Stomach (tissue), 9 donors: ENCODE data around the gene ZNF460. TPM values are rescaled to one million over a fixed set of nuclear protein-coding genes. Genes with fewer than 3 reads are reported as not detected.
A peak's percentile ranks its signal among the peaks of the same experiment; 100 is the strongest.
"Not testable (repeated sequence)": the region's sequence is repeated elsewhere in the genome, so short reads cannot be mapped to it uniquely, and the experiment has no call there.

ENCODE experiments used
- DNase-seq, 2 donors: peaks; one replicate each; pipeline versions ENCODE4 v3.0.0 to v3.0.0-alpha.2; 2013 to 2019
- H3K27ac ChIP-seq, 5 donors: fragments of 200-600 bp in 4 of 5; sonication (generic) in 4 of 5; one replicate each; pipeline ENCODE4 v1.5.1; 2013 to 2019; ENCODE audit warnings: mild to moderate bottlenecking in 1 of 5, moderate library complexity in 1 of 5
- H3K27me3 ChIP-seq, 3 donors: fragments of 200-600 bp; sonication (generic); one replicate each; pipeline ENCODE4 v1.5.1; 2017 to 2019; ENCODE audit warnings: mixed run types in 1 of 3
- H3K36me3 ChIP-seq, 4 donors: fragments of 200-600 bp; sonication (generic); 1 replicate in 3 of 4; 2 replicates in 1 of 4; pipeline ENCODE4 v1.5.1; 2016 to 2019
- H3K4me1 ChIP-seq, 4 donors: fragments of 200-600 bp; sonication (generic); one replicate each; pipeline ENCODE4 v1.5.1; 2016 to 2019
- H3K4me3 ChIP-seq, 4 donors: fragments of 200-600 bp; sonication (generic) in 3 of 4; one replicate each; pipeline ENCODE4 v1.5.1; 2016 to 2019; ENCODE audit warnings: mild to moderate bottlenecking in 1 of 4
- H3K9me3 ChIP-seq, 4 donors: fragments of 200-600 bp; sonication (generic); one replicate each; pipeline ENCODE4 v1.5.1; 2016 to 2019
- CTCF ChIP-seq, 7 experiments: fragments of 450-650 bp in 4 of 7; fragments of 200-600 bp in 3 of 7; sonication (generic) in 3 of 7; IDR thresholded peaks; one replicate each; pipeline ENCODE4 v1.5.1; 2016 to 2019; ENCODE audit warnings: antibody characterized with exemption in 7 of 7, control low read depth in 2 of 7, mild to moderate bottlenecking in 1 of 7
- EP300 ChIP-seq: sonication (generic); formaldehyde crosslinking; IDR thresholded peaks from one replicate; pipeline ENCODE4 v1.6.1; 2017; ENCODE audit warnings: antibody characterized with exemption
- POLR2A ChIP-seq, 4 donors: fragments of 450-650 bp; IDR thresholded peaks; one replicate each; pipeline ENCODE4 v1.6.1; 2016; ENCODE audit warnings: antibody characterized with exemption in 4 of 4, control low read depth in 2 of 4, mild to moderate bottlenecking in 1 of 4, moderate library complexity in 1 of 4
- POLR2AphosphoS5 ChIP-seq, 3 donors: sonication (generic); formaldehyde crosslinking; IDR thresholded peaks; one replicate each; pipeline ENCODE4 v1.6.1; 2016; ENCODE audit warnings: antibody characterized with exemption in 3 of 3
- WGBS, 5 donors: extraction: QIAGEN DNeasy Blood & Tissue Kit in 3 of 5; methylation state at CpG; one replicate each; pipeline versions ENCODE4 v1.1.5 to v1.1.7; 2013 to 2018; 5-methylcytosine and 5-hydroxymethylcytosine counted together
- intact Hi-C: fragments of 100-400 bp; cut with DNase I; formaldehyde crosslinking; loops from one replicate; pipeline ENCODE4 v1.15.1; 2023; ENCODE audit warnings: low total_unique reads
- polyA plus RNA-seq, 3 donors: library from polyadenylated mRNA; stranded (reverse); fragments of 200-250 nt; gene quantifications; one replicate each; pipeline ENCODE4 v1.2.3, GENCODE V29; 2013
- total RNA-seq, 5 donors: library from RNA; depleted of rRNA; stranded (reverse); fragments of >200 nt; gene quantifications; one replicate each; pipeline versions ENCODE4 v1.1.0 to v1.2.3, GENCODE V29; 2014 to 2016
- donor health status: healthy with polysubstance abuse.
- donor health status: Bipolar disorder and iron deficiency.
- donor health status: healthy.

The ZNF460 gene
- total and polyA plus RNA-seq, 8 donors = 0.25 to 140 (median 48.6) TPM

GRCh38 chr19:57273014-57273413, 7.3 kb upstream of the ZNF460 start:
- no peak for TF ChIP-seq POLR2A (IDR thresholded peaks at IDR 0.05)
- no peak for TF ChIP-seq EP300
- TF ChIP-seq CTCF (IDR thresholded peaks at IDR 0.05) = no peak
- no peak for TF ChIP-seq POLR2AphosphoS5 (IDR thresholded peaks at IDR 0.05)
- no peak for DNase-seq
- no peak overlapping the region for H3K4me3 ChIP-seq
- peaks cover 0 to 42% (median 28%) of the 10 kb centered on the region in 4 donors for H3K36me3 ChIP-seq
- no peaks in the 10 kb centered on the region for H3K27me3 ChIP-seq
- no peaks in the 10 kb centered on the region for H3K9me3 ChIP-seq
- no peak overlapping the region for H3K27ac ChIP-seq
- intact Hi-C loops = no loop called here
- H3K4me1 ChIP-seq = no peaks in the 10 kb centered on the region
- WGBS, 5 donors = 21 to 97% (median 87%) methylated on average over 1 of the region's 1 CpG

GRCh38 chr19:57276430-57276829, 3.9 kb upstream of the ZNF460 start:
- Histone ChIP-seq H3K27ac (no peak overlapping the region), H3K4me3 (no peak overlapping the region), H3K4me1 (peaks cover 2 to 20% (median 9%) of the 10 kb centered on the region in 4 donors), H3K27me3 (no peaks in the 10 kb centered on the region), H3K36me3 (peaks cover 0 to 32% (median 16%) of the 10 kb centered on the region in 4 donors), H3K9me3 (no peaks in the 10 kb centered on the region)
- 70 to 96% (median 90%) methylated on average over 1 of the region's 1 CpG for WGBS, 5 donors
- DNase-seq = no peak
- no peak for TF ChIP-seq POLR2AphosphoS5 (IDR thresholded peaks at IDR 0.05)
- TF ChIP-seq POLR2A (IDR thresholded peaks at IDR 0.05) = no peak
- no peak for TF ChIP-seq EP300
- TF ChIP-seq CTCF (IDR thresholded peaks at IDR 0.05) = no peak
- intact Hi-C loops = no loop called here

DNA sequence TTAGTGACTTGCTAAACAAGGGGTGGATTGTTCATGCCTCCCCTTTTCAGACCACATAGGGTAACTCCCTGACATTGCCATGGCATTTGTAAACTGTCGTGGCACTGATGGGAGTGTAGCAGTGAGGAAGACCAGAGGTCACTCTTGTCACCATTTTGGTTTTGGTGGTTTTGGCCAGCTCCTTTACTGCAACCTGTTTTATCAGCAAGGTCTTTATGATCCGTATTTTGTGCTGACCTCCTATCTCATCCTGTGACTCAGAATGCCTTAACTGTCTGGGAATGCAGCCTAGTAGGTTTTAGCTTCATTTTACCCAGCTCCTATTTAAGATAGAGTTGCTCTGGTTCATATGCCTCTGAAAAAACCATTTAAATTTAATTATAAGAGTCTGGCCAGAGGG, 1.8 kb upstream of the ZNF460 start:
- WGBS, 5 donors = 67 to 98% (median 82%) methylated on average over 2 of the region's 2 CpGs
- H3K9me3 ChIP-seq, H3K4me3 ChIP-seq, intact Hi-C loops, H3K27ac ChIP-seq, DNase-seq, H3K27me3 ChIP-seq: not testable (repeated sequence)
- Histone ChIP-seq H3K36me3 (peaks cover under 1 to 31% (median 28%) of the 10 kb centered on the region in 4 donors), H3K4me1 (peaks cover 16 to 38% (median 29%) of the 10 kb centered on the region in 4 donors)

GRCh38 chr19:57279418-57280164, 694 bp upstream of the ZNF460 start:
- Histone ChIP-seq H3K4me3 (peak overlapping the region; percentile 76 to 99 (median 96)), H3K4me1 (peaks cover 16 to 47% (median 35%) of the 10 kb centered on the region in 4 donors), H3K27me3 (no peaks in the 10 kb centered on the region), H3K36me3 (peaks cover 11 to 37% (median 33%) of the 10 kb centered on the region in 4 donors), H3K27ac (peak overlapping the region; percentile 95 to 100 (median 98)), H3K9me3 (no peaks in the 10 kb centered on the region)
- 4 to 5% (median 4%) methylated on average over 25 of the region's 25 CpGs for WGBS, 5 donors
- intact Hi-C loops = no loop called here
- peak; percentile 88 to 98 for DNase-seq
- peak; percentile 91 to 97 (median 92) for TF ChIP-seq POLR2AphosphoS5 (IDR thresholded peaks at IDR 0.05)
- no peak for TF ChIP-seq CTCF (IDR thresholded peaks at IDR 0.05)
- peak in 1 of 4 donors; percentile 33 for TF ChIP-seq POLR2A (IDR thresholded peaks at IDR 0.05)
- peak; percentile 87 for TF ChIP-seq EP300

DNA sequence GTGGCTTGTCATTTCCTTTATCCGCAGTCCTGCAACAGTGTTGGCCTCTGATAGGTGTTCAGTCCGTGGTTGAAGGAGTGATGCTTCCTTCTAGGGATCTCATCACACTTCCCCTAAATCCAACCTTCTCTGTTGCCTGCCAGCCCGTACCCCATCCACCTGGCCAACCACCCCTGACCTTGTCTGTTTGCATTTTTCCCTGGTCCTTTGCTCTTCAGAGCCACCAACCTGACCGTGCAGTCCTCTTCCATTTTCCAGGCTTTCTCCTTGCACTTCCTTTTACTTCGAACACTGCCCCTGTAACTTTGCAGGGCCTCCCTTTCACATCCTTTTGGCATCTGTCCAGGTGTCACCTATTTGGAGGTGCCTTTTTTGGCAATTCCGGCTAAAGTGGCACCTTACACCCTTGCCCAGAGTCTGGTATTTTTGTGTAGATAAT, 696 bp downstream of the ZNF460 start:
- TF ChIP-seq EP300 = no peak
- no peak for TF ChIP-seq CTCF (IDR thresholded peaks at IDR 0.05)
- TF ChIP-seq POLR2AphosphoS5 (IDR thresholded peaks at IDR 0.05) = no peak
- no peak for TF ChIP-seq POLR2A (IDR thresholded peaks at IDR 0.05)
- Histone ChIP-seq H3K4me1 (peaks cover 16 to 47% (median 35%) of the 10 kb centered on the region in 4 donors), H3K27ac (peak overlapping the region; percentile 95 to 100 (median 98)), H3K9me3 (peaks cover 0 to 5% (median 0%) of the 10 kb centered on the region in 4 donors), H3K4me3 (peak overlapping the region; percentile 76 to 99 (median 96)), H3K36me3 (peaks cover 25 to 47% (median 43%) of the 10 kb centered on the region in 4 donors), H3K27me3 (no peaks in the 10 kb centered on the region)
- WGBS, 5 donors = 2 to 6% (median 4%) methylated on average over 6 of the region's 6 CpGs
- peak in 1 of 2 donors; percentile 67 for DNase-seq
- intact Hi-C loops = no loop called here
